NCI-H1436 treated with DMSO at 0.1 percent for 48 hours (cell line): Measurements from ENCODE around the gene ITM2A.

Source experiments
- DNase-seq: peaks from one replicate; lab custom pipeline; 2025; lab: John Stamatoyannopoulos, UW

ITM2A gene

GRCh38 chrX:79366873-79367749, at the start of gene ITM2A:
Gene ITM2A (minus strand): TSS chrX:79367334. CDS start chrX:79367215, 119 bp downstream.
- DNase-seq: no peak

GRCh38 chrX:79415056-79415455, 47.9 kb upstream of the ITM2A start:
- DNase-seq: no peak

GRCh38 chrX:79413963-79414362, 46.8 kb upstream of the ITM2A start:
- no peak for DNase-seq

DNA sequence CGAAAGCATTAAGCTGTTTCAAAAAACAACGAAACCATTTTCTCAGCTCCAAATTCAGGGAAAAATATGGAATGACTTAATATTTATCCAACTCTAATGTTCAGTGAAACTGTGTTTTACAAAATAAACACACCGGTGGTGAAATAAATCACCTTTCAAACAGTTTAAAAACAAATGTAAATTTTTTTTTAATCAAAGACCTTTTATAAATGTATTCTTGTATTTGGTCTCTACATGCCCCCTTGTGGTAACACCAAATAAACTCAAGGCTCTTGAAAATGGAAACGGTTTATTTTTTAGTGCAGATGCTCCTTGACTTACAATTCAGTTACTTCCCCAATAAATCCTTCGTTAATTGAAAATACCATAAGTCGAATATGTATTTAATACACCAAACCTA, 45.8 kb upstream of the ITM2A start:
- no peak for DNase-seq

DNA sequence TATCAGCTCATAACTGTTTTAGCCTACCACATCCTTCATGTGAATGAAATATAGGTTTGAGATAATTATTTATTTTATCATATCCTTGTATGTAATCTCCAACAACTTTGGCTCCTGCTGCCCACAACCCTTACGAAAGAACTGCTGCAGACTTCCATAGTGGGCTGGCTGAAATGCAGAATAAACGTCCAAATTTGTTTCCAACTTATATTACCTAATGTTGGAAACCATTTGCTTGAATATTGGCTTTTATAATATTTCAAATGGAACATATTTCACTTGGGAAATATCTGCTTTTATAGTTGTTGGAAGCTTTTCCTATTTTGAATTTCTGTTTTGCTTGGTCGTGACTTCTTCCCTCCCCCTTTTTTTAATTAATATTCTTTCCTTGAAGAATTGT, 45.0 kb upstream of the ITM2A start:
- DNase-seq: no peak

- no peak for DNase-seq
Measured at GRCh38 chrX:79409657-79410056, 42.5 kb upstream of the ITM2A start.

DNA sequence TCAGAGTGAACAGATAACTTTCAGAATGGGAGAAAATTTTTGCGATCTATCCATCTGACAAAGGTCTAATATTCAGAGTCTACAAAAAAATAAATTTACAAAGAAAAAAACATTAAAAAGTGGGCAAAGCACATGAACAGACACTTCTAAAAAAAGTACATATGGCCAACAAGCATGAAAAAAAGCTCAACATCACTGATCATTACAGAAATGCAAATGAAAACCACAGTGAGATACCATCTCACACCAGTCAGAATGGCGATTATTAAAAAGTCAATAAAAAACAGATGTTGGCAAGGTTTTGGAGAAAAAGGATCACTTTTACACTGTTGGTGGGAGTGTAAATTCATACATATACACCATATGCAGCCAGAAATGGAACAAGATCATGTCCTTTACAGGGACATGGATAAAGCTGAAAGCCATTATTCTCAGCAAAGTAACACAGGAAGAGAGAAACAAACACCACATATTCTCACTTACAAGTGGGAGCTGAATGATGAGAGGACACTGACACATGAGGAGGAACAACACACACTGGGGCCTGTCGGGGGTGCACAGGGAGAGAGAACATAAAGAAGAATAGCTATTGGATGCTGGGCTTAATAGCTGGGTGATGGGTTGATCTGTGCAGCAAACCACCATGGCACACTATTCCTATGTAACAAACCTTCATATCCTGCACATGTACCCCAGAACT, 41.6 kb upstream of the ITM2A start:
- DNase-seq: no peak

DNA sequence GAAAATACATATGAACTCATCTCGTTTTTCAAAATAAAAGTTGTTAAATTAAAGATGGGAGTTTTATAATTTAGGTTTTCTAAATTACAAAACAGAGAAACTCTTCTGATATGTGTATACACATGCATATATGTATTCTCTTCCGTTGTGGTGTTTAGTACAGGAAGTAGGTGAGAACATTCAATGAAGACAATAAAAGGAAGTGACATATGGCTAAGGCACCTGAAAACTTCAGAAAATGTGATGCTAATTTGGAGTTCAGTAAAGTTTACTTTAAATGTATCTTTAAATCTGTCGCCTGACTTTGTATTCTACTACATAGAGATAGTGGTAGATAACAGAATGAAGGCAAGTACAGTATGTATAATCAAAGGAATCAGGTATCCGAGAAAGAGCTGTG, 33.5 kb upstream of the ITM2A start:
- no peak for DNase-seq

DNA sequence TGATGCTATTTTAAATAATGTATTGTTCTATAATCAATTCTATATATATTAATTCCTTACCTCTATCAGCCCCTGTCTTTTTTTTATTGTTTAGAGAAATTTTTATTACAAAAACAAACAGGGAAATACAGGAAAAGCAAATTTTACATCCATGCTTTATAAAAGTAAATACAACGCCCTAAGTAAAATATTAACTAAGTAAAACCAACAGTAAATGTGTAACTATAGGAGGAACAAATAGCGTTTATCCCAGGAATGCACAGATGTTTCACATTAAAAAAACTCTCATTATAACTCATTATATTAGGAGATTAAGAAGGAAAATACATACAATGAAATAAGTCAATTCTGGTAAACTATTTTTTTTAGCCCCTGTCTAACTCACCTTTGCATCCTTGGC, 8.2 kb upstream of the ITM2A start:
- no peak for DNase-seq

DNA sequence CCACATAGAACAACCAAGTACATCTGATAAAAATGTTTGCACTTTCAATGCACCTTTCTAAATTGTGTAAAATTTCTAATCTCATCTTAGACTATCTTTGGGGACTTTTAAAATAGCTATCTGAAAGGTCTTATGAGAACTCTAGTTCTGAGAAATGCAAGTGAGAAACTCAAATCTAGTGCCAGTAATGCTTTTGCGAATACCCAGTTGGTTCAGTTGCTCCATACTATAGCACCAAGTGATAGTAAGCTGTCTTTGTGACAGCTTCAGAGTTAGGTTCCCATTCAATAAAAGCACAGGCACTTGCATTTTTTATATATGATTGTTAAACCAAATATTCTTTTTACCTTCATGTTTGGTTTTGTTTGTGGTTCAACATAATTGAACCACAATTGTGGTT, 4.5 kb upstream of the ITM2A start:
- no peak for DNase-seq

GRCh38 chrX:79371101-79371500, 4.0 kb upstream of the ITM2A start:
- DNase-seq: no peak

GRCh38 chrX:79369871-79370270, 2.7 kb upstream of the ITM2A start:
- no peak for DNase-seq

GRCh38 chrX:79368441-79368840, 1.3 kb upstream of the ITM2A start:
- no peak for DNase-seq

GRCh38 chrX:79367907-79368306, 773 bp upstream of the ITM2A start:
- no peak for DNase-seq

DNA sequence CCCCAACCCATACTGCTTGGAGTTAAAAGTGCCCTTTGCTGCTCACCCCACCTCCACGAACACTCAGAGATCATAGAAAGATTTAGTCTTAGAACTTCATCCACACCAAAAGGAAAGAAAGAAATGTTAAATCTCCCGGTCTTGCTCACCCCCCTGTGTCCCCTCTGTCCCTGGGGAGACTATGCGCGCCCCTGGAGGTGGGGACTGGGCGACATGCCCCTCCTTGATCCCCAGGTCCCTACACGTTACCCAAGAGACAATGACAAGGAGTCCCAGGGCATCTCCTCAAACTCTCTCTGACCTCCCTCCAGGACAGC, 620 bp downstream of the ITM2A start:
- no peak for DNase-seq

DNA sequence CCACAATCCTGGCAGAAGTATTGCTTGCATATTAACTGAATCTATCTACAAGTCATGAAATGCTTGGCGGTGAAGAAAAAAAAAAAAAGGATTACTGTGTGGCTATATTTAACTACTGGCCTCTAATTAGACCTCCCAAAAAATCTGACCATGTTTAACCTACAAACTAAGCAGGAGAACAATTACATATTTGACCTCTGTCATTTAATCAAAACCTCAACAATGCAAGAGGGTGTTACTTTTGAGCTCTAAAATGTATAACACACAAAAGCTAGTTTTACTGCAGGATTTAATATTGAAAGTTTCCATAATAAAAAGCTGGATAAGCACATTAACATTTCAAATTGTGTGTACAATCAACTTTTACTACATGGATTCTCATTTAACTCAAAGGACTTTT, 1.5 kb downstream of the ITM2A start:
- no peak for DNase-seq

GRCh38 chrX:79364306-79364705, 2.8 kb downstream of the ITM2A start:
- DNase-seq: no peak

- no peak for DNase-seq
Measured at GRCh38 chrX:79361192-79361870, 5.8 kb downstream of the ITM2A start.

GRCh38 chrX:79336869-79337815, 30.0 kb downstream of the ITM2A start:
- no peak for DNase-seq

GRCh38 chrX:79330022-79330421, 37.1 kb downstream of the ITM2A start:
- no peak for DNase-seq

- no peak for DNase-seq
Measured at GRCh38 chrX:79325263-79325958, 41.7 kb downstream of the ITM2A start.
